Suprapubic skin (tissue), 4 donors: ENCODE data around the gene TAF1D.

Experiments used
- EP300 ChIP-seq: sonication (generic); formaldehyde crosslinking; IDR thresholded peaks from one replicate; pipeline ENCODE4 v1.6.1; 2017; ENCODE audit warnings: antibody characterized with exemption
- POLR2A ChIP-seq, 2 donors: fragments of 450-650 bp; IDR thresholded peaks; one replicate each; pipeline ENCODE4 v1.6.1; 2017; ENCODE audit warnings: antibody characterized with exemption in 2 of 2, mild to moderate bottlenecking in 2 of 2, moderate library complexity in 2 of 2
- POLR2AphosphoS5 ChIP-seq, 3 donors: sonication (generic); formaldehyde crosslinking; IDR thresholded peaks; one replicate each; pipeline ENCODE4 v1.6.1; 2017; ENCODE audit warnings: antibody characterized with exemption in 3 of 3
- TF ChIP-seq, protein P1 (sequence below), 2 donors: fragments of 200-600 bp in 1 of 2; fragments of 450-650 bp in 1 of 2; sonication (generic) in 1 of 2; IDR thresholded peaks; one replicate each; pipeline ENCODE4 v1.5.1; 2016 to 2019; ENCODE audit warnings: antibody characterized with exemption in 2 of 2, mild to moderate bottlenecking in 1 of 2, moderate library complexity in 1 of 2

DNA sequence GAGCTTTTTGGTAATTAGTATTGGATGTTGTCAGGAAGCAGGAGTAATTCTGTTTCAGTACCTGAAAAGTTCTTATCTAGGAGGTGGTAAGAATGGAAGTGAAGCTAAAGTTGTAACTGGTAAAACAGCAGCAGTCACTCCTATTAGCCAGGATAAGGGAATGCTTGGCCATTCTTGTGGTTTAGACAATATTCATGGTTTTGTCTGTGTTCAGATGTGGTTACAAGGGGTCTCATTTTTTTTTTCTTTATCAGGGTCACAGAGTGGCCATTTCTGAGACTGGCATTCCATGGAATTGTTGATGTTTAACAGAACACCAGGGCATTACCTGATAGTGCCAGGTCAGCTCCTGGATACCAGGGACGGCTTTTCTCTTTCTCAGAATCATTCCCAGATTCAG, 23.8 kb downstream of the TAF1D start:
- TF ChIP-seq, protein P1, sequence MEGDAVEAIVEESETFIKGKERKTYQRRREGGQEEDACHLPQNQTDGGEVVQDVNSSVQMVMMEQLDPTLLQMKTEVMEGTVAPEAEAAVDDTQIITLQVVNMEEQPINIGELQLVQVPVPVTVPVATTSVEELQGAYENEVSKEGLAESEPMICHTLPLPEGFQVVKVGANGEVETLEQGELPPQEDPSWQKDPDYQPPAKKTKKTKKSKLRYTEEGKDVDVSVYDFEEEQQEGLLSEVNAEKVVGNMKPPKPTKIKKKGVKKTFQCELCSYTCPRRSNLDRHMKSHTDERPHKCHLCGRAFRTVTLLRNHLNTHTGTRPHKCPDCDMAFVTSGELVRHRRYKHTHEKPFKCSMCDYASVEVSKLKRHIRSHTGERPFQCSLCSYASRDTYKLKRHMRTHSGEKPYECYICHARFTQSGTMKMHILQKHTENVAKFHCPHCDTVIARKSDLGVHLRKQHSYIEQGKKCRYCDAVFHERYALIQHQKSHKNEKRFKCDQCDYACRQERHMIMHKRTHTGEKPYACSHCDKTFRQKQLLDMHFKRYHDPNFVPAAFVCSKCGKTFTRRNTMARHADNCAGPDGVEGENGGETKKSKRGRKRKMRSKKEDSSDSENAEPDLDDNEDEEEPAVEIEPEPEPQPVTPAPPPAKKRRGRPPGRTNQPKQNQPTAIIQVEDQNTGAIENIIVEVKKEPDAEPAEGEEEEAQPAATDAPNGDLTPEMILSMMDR (IDR thresholded peaks at IDR 0.05): no peak
- TF ChIP-seq POLR2AphosphoS5 (IDR thresholded peaks at IDR 0.05) (no peak), POLR2A (IDR thresholded peaks at IDR 0.05) (no peak), EP300 (no peak)
